Activated CD4-positive, alpha-beta T cell treated with anti-CD3 and anti-CD28 coated beads, Interleukin-2, amount 50 U/mL, for 1 hour (primary cell): Measurements from ENCODE around the gene ARHGEF7.

Experiments used
- DNase-seq: peaks from one replicate; pipeline ENCODE4 v3.0.0-alpha.2; 2020

Gene ARHGEF7

GRCh38 chr13:111140562-111141105, 25.5 kb downstream of the ARHGEF7 start:
- no peak for DNase-seq

- no peak for DNase-seq
Observed at GRCh38 chr13:111142472-111142871, 27.4 kb downstream of the ARHGEF7 start.

- no peak for DNase-seq
Observed at GRCh38 chr13:111143865-111144540, 28.9 kb downstream of the ARHGEF7 start.

GRCh38 chr13:111145071-111145470, 30.0 kb downstream of the ARHGEF7 start:
- DNase-seq: no peak

DNA sequence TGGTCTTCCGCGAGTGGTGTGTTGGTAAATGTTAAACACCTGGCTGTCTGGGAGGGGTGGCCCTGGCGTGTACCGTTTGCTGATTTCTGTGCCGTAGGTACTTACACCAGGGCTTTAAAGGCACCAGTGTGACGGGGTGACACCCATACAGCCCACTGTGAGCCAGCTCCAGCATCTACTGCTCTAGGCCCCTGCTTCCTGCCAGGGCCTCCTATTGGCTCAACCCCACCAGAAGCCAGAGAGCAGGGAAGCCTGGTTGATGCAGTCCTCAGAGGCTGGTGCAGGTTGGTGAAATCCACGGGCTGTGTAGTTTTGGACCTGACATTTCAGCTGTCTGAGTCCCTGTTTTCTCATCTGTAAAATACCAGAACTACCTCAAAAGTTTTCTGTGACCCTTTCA, 30.4 kb downstream of the ARHGEF7 start:
- DNase-seq: no peak

DNA sequence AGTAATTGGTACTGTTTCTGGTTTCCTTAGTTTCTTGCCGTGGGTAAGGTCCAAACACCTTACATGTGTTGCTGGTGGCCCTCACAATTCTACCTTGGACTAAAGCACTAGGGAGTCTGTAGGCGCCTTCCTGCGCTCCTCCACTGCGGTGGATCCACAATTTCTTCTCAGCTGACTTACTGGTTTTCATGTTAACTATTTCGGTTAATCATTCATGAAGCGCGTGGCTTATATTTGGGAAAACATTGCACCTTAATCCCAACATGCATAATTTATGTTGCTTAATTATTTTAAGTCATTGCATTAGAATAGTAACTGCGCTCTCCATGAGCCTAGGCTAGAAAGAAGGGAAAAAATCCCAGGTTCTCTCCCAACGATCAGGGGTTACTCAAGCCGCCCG, 37.7 kb downstream of the ARHGEF7 start:
- no peak for DNase-seq

- peak; percentile 90 for DNase-seq
Observed at GRCh38 chr13:111153279-111153976, 38.3 kb downstream of the ARHGEF7 start.

- peak; percentile 48 for DNase-seq
Observed at GRCh38 chr13:111153977-111154332, 38.8 kb downstream of the ARHGEF7 start.

GRCh38 chr13:111156421-111156820, 41.3 kb downstream of the ARHGEF7 start:
- no peak for DNase-seq

- DNase-seq: no peak
Observed at GRCh38 chr13:111158136-111158805, 43.2 kb downstream of the ARHGEF7 start.

- no peak for DNase-seq
Observed at GRCh38 chr13:111159362-111160320, 44.5 kb downstream of the ARHGEF7 start.

- DNase-seq: no peak
Observed at GRCh38 chr13:111160648-111161047, 45.5 kb downstream of the ARHGEF7 start.

DNA sequence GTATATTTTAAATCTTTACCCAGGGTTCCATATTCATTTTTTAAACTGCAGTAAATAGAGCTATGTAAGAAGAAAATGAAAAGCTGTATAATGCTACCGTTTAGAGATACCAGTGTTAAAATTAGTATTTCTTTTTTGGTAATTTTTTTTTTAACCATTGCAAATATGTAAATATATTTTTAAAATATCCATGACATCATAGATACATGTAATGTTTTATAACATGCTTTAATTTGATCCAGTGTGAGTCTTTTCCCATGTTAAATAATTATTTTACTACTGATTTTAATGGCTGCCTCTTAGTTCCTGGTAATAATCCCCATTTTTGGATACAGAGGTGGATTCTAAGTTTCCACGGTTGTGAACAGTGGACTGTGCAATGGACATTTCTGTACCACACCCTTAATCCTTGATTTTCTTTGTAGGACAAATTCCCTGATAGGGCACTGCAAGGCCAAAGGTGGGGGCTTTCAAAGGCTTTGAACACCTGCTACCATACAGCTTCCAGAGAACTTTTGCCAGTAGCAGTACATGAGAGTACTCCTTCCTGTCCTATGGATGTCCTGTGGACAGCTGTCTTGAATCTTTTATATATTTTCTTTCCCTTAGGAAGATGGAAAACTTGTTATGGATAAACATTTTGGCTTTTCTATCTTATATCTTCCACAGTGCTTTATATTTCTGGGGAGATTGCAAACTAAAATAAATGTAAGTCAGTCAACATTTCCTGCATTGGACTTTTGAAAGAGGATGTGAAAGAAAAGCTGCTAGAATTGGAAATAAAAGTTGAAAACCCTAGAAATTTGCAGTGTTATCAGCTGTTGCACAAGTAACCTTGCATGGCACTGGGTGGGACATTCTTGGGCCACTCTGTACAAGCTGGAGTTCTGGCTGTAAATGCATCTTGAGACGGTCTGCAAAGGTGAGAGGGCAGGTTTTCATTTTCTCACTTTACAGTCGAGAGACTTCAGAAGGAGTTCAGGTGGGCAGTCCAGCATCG, 46.8 kb downstream of the ARHGEF7 start:
- DNase-seq: no peak

DNA sequence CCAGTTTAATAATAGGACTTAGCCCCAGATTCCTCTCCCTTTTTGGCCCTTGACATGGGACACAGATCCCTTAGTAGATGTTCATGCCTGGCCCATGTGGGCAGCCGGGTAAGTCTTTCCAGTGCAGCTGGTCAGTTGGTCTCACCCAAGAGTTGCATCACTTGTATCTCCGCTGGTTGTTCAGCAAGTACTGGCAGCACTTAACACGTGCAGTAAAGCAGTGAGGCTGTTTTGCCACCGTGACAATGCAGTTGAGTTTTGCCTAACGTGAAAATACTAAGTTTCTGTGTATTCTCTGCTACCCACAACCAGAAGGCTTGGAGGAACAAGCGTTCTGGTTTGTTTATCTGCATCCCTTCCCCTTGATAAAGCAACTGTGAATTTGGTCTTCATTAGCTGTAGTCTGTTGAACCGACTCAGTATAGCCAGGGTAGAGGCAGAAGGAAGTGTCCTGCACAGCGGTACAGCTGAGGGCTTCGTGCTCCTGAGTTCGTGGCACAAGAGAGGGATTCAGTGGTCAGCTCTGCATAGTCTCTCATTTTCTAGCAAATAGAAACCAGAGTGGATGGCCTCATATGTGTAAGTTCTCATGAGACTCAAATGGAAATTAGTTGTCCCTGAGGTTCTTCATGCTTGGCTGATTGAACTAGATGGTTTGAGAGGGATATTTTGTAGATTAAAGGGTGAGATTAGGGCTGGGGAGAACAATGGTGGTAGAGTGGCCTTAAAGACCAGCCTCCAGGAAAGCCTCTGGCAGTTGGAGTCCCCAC, 50.3 kb downstream of the ARHGEF7 start:
- DNase-seq: no peak

- no peak for DNase-seq
Observed at GRCh38 chr13:111166882-111167675, 52.0 kb downstream of the ARHGEF7 start.

DNA sequence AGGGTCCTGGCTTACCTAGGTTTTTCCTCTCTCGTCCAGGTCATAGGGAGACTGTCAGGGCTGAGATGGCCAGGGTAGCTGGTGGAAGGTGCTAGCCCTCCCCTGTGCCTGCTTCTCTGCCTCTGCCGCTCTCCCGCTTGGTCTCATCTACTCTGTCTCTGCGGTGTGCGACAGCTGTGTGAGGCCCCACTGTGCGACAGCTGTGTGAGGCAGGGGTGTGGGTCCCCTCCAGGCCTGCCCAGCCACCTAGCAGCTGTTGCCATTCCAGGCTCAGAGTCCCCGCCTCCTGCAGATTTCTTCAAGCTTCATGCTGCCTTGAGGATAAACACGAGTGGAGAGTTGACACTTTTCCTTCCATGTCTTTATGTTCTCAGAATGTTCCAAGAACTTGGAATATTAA, 53.0 kb downstream of the ARHGEF7 start:
- no peak for DNase-seq

GRCh38 chr13:111171112-111171511, 56.0 kb downstream of the ARHGEF7 start:
- no peak for DNase-seq

GRCh38 chr13:111171629-111172028, 56.5 kb downstream of the ARHGEF7 start:
- no peak for DNase-seq

GRCh38 chr13:111174377-111175114, 59.4 kb downstream of the ARHGEF7 start:
- no peak for DNase-seq
